GM18526 (cell line): Measurements from ENCODE around the gene ST3GAL4.

ENCODE experiments used
- POLR2A ChIP-seq: IDR thresholded peaks from 3 replicates; pipeline ENCODE4 v1.6.1; 2011; ENCODE audit not compliant: insufficient read length; ENCODE audit errors: extremely low read depth

ST3GAL4 gene

DNA sequence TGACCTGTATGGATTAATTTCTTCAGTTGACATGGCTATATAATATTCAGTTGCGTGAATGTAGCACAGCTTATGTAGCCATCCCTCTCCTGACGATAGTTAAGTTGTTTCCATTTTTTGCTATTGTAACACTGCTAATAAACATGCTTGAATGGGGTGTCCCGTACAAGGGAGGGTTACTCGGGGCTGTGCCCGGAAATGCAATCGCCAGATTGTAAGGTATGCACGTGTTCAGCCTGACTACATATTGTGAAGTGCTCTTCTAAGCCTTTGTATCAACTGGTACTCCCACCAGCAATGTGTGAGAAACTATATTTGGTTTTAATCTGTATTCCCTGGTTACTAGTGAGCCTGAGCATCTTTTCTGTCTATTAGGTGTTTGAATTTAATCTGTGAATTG is 16.1 kb downstream of the ST3GAL4 start:
- TF ChIP-seq POLR2A, result no peak

DNA sequence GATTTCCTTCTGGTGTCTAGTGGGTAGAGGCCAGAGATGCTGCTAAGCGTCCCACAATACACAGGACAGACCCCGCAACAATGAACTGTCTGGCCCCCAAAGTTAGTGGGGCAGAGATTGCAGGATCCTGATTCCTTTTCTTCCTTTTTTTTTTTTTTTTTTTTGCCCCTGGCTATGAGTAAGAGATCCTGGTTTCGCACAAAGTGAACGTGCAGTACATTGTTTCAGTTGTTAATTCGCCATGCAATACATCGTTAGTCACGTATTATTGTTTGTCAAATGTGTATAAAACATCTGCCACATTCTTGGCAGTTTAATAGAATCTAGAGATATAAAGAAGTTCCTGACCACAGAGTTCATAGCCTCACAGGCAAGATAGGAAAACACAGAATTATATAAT is 20.2 kb downstream of the ST3GAL4 start:
- TF ChIP-seq POLR2A, result no peak

DNA sequence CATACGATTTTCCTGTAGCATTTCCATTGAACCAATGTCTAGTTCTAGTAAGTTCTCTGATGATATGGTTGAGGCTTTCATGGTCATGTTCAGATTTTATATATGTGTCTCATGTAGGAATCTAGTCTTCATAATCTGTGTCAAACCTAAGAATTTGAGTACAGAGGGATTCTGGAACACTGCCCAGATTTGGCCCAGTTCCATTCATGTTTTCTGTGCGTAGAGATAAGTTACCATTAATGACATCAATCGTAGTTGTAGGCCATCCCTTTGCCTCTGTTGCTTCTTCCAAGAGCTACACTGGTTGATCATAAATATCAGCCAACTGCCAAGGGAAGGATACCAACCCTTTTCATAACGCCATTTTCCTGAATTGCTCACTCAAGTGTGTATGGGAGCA is 23.3 kb downstream of the ST3GAL4 start:
- no peak for TF ChIP-seq POLR2A

DNA sequence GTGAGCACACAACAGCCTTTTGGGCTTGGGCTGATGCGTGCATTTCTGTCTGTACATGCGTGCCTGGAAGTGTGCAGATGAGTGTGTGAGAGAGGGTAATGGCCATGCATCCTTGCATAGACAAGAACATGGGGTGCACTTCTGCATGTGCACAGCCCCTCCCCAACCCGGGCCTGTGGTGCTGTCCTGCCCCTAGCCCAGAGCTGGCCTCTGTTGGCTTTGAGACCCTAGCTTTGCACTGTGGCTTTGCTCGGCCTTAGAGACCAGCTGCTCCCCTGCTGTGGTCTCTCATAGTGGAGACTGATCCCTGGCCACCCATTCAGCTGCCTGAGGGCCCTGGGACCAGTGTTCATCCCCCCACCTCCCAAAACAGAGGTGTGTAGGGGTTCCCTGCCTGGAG is 25.4 kb downstream of the ST3GAL4 start:
- no peak for TF ChIP-seq POLR2A

DNA sequence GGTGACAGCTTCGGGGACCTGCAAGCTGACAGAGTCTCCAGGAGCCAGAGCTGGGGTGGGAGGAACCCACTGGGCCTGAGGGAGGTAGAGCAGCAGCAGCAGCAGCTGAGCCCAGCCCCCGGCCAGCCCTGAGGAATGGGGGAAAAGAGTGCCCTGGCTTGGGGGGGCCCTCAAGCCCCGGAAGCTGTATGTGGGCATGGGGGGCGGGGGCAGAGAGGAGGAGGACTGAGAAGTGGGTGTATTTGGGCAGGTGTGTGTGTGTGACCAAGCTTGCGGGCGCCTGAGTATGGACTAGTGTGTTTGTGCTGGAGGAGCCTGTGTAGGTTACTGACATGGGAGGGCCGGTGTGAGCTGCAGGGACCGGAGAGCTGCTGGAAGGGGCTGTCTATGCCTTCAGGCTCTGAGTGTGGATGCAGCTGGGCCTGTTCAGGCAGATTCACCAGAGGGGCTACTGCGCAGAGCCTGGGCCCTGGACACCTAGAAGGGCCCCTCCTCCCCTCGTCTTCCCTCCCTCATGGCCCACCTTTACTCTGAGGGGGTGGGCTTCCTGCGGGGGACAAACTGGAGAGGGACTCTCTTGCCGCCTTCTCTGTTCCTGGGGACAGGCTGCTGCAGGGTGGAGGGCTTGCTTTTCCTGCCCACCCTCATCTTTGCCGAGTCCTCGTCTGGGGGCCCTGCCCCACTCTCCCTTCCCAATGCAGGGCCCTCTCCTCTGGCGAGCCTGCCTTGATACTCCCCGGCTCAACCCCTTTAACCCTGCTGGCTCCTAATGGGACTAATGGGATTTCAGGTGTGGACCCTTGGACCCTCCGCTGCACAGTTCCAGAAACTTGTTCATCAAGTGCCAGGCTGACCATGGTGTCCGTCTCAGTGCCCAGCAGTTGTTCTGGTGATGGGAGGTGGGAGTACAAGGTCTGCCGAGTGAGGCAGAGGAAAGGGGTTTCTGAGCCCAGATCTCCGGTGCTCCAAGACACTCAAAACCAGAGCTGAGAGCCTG is 28.2 kb downstream of the ST3GAL4 start:
- no peak for TF ChIP-seq POLR2A

DNA sequence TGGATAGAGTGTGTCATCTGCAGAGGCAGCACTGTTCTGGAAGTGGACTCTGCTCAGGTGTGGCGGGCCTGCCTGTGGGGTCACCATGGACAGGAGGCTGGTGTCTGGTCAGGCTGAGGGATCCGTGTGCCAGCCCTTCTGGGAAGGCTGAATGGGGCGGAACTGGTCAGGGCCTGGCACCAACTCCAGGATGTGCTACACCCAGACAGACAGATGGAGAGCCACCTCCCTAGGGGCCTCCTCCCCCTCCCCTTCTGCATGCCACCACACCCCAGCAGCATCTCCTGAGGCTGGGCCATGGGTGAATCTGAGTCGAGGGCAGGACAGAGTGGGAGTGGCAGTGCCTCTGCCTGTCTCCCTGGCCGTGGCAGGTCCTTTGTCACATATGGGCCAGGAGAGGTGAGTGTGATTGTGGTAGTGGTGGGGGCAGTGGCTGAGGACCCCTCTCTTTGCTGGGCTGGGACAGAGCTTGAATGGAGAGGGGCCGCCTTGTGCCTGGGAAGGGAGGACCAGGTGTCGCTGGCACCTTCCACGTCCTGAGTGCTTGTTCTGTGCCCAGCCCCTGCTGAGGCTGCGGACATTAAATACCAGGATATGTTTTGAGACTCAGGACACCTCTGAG is 29.1 kb downstream of the ST3GAL4 start:
- no peak for TF ChIP-seq POLR2A

DNA sequence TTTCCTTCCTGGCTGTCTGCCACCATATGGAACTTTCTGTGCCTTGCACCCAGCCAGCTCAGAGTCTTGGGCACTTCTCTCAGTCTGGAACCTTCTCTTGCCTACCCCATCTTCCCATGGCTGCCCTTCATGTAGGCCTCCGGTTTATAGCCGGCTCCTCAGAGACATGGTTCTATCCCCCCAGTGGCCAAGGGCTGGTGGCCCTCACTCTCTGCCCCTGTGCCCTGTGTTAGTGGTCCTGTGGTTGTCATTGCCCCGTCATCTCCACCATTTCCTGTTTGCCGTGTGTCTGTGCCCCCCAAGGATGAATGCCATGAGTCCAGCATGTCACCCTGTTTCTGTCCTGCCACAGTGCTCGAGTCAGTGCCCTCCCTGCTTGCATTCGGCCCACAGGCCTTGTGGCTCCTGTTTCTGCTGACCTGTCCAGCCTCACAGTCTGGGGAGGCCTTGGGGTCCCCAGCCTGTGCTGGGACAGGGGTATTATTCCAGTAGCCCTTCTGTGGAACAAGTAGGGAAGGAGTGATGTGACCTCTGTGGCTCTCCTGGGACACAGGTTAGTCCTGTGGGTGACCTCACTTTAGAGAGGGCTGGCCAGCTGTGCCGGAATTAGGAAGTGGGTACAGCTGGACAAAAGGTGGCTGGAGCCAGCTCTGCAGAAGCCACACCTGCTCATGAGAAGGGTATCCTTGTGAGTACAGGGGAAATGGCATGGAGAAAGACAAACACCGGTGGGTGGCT is 30.7 kb downstream of the ST3GAL4 start:
- TF ChIP-seq POLR2A, result no peak

DNA sequence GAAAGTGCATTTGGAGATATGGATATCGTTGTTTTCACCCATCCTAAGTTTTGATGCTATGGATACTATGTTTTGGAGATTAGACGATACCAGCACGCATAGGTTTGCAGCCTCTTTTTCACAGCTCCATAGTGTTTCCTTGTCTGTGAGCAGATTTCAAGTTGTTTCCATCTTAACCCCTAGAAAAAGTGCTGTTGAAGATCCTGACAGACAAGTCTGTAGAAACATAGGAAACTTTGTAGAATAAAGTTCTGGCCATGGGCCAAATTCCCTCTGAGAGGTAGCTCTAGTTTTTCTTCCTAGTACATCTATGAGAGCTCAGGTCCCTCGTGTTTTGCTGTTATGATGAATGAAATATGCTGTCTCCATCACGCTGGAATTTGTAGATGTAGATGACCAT is 32.4 kb downstream of the ST3GAL4 start:
- TF ChIP-seq POLR2A, result no peak

DNA sequence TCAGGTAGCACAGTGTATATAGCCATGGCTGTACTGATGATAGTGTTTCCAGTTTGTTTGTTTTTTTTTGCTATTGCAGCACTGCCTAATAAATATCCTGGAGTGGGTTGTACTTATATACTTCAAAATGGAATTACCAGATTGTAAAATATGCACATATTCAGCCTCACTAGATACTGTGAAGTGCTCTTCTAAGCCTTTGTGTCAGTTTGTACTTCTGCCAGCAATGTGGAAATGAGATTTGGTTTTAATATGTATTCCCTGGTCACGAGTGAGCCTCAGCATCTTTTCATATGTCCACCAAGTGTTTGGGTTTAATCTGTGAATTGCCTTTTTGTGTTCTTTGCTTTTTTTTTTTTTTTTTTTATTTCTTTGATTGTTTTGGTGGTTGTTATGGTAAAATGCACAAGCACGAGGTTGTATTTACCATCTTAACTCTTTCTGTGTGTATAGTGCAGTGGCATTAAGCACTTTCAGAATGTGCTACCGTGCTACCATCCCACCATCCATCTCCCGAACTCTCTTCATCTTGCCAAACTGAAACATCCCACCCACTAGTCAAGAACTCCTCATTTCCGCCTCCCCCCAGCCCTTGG is 34.9 kb downstream of the ST3GAL4 start:
- TF ChIP-seq POLR2A, result no peak

DNA sequence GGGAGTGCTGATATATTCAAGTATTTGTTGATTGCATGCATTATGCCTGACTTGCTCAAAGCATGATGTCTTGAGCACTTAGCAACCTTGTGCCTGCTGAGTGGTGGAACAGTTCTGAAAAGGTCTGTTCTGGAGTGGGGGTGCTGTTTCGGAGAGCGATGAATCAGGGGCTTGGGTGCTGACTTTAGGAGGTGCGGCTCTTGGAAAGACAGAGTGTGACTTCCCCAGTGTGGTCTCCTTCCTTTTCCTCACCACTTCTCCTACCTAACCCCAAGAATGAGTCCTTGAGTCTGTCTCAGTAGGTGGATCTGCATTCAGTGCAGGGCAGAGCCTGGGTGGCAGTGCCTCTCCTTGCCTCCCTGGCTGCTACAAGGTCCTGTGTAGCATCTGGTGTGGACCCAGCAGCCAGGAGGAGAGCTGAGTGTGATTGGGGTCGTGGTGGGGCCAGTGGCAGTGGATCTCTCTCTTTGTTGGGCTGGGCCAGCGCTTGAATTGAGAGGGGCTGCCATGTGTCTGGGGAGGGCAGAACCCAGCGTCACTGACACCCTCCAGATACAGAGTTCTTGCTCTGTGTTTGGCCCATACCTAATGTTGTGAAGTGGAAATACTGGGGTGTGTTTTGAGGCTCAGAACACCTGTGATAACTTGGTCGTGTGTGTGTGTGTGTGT is 35.9 kb downstream of the ST3GAL4 start:
- no peak for TF ChIP-seq POLR2A

DNA sequence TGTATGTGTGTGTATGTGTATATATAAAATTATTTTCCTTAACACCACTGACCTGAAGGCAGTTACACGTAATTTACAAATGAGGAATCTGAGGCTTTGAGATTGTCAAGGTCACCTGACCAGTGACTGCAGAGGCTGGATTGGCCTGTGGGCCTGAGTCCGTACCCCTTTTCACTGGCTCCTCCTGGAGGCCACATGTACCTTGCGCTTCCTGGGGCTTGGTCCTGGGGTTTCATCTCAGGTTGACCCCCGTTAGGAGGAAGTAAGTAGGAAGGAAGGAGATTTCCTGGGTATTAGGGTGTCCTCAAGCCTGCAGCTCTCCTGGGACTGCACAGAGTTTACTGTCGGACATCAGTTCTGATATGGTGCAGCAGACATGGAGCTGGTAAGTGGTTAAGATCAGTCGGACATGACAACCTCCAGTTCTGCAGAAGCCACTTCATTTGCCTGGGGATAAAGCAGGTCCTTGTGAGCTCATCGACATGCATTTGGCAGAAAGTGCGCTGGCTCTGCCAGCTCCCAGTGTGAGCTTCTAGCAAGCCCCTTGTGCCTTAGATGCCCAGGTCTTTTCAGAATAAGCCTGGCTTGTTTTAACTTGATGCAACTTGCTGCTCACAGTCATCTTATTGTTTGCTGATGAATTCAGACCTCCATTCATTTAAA is 36.6 kb downstream of the ST3GAL4 start:
- TF ChIP-seq POLR2A, result no peak

DNA sequence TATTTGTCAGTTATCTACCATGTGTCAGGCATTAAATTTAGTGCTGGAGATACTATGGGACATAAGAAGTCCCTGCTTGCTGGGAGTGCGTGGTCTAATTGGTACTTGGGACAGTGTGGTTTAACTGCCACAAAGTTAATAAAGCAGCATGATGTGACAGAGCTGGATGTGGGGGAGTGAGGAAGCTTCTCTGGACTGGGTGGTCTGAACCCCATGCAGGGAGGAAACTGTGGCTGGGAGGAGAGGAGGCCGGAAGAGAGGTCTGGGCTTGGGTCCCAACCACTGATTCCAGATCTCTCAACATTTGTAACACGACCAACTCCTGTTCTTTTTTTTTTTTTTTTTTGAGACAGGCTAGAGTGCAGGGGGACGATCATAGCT is 37.1 kb downstream of the ST3GAL4 start:
- TF ChIP-seq POLR2A, result no peak

DNA sequence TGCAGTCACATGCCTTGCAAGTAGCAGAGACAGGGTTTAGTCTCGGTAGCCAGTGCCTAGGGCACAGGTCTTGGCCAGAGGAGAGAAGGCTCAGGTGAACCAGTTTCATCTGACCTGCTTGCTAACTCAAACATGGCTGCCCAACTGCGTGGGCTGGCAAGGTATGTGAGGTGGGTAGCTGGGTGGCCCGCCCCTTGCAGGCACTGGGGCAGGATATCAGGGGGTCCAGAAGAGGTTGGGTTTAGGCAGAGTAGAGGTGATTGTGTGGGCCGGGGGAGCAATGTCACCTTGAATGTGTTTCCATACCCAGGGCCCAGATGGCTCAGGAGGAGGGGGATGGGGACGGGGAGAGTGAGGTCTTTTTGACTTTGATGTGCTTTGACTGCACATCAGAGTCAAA is 37.7 kb downstream of the ST3GAL4 start:
- TF ChIP-seq POLR2A, result no peak

DNA sequence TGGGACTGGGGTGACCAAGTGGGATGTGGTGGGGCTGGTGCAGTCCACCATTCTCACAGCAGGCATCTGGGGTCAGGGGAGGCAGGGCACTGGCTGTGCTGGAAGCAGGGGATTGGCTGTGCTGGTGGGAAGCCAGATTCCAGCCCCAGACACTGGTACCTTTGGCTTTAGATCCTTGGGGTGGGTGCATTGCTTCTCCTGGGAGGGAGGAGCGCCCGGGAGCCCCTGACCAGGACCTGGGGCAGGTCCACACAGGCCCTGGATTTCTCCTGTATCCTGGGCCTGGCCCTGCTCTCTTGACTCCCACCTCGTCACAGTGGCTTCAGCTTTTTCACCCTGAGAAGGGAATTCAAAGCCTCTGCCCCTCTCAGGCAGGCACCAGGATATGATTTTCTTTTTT is 38.5 kb downstream of the ST3GAL4 start:
- no peak for TF ChIP-seq POLR2A
